HepG2 (cell line): ENCODE data around the gene DCST2. TPM values are rescaled to one million over a fixed set of nuclear protein-coding genes. Genes with fewer than 3 reads are reported as not detected.

ENCODE experiments used
- ATF1 ChIP-seq: IDR thresholded peaks from 2 replicates; pipeline ENCODE4 v1.6.1; 2016; ENCODE audit warnings: mild to moderate bottlenecking, control low read depth
- FOXK1 ChIP-seq: sonication (generic); formaldehyde crosslinking; IDR thresholded peaks from 2 replicates; pipeline ENCODE4 v1.4.0; 2020; ENCODE audit warnings: low read depth, missing genetic modification reagents, borderline replicate concordance
- HHEX ChIP-seq: IDR thresholded peaks from 2 replicates; pipeline ENCODE4 v1.6.1; 2016; ENCODE audit warnings: control low read depth
- MAX ChIP-seq: IDR thresholded peaks from 2 replicates; pipeline ENCODE4 v1.6.1; 2012; ENCODE audit warnings: inconsistent platforms
- MEF2D ChIP-seq: sonication (generic); formaldehyde crosslinking; IDR thresholded peaks from 2 replicates; pipeline ENCODE4 v1.5.1; 2020; ENCODE audit warnings: mild to moderate bottlenecking, missing genetic modification reagents
- MTA1 ChIP-seq: sonication (generic); formaldehyde crosslinking; IDR thresholded peaks from 2 replicates; pipeline ENCODE4 v1.4.0; 2020; ENCODE audit warnings: missing genetic modification reagents, mild to moderate bottlenecking, borderline replicate concordance
- NBN ChIP-seq: fragments of 450-650 bp; conservative IDR thresholded peaks from 2 replicates; pipeline ENCODE4 v1.6.1; 2017
- NR2C2 ChIP-seq: sonication (generic); formaldehyde crosslinking; IDR thresholded peaks from 2 replicates; pipeline ENCODE4 v1.4.0; 2020; ENCODE audit warnings: missing genetic modification reagents, mild to moderate bottlenecking, moderate library complexity, borderline replicate concordance
- POGZ ChIP-seq: sonication (generic); formaldehyde crosslinking; IDR thresholded peaks from 2 replicates; pipeline ENCODE4 v1.4.0; 2020; ENCODE audit warnings: mild to moderate bottlenecking, missing genetic modification reagents
- RBFOX2 ChIP-seq: fragments of 200-400 bp; formaldehyde crosslinking; IDR thresholded peaks from 2 replicates; pipeline ENCODE4 v1.6.1; 2017; ENCODE audit warnings: low read depth, mild to moderate bottlenecking, low read length
- SOX6 ChIP-seq, 2 experiments: fragments of 450-650 bp in 1 of 2; sonication (generic) in 1 of 2; formaldehyde crosslinking in 1 of 2; IDR thresholded peaks; 2 replicates each; pipeline versions ENCODE4 v1.4.0 to v1.6.1; 2017 to 2020; ENCODE audit warnings: antibody characterized with exemption in 1 of 2, mild to moderate bottlenecking in 1 of 2, missing genetic modification reagents in 1 of 2
- TBP ChIP-seq: sonication (generic); formaldehyde crosslinking; IDR thresholded peaks from 2 replicates; pipeline ENCODE4 v1.5.0; 2020; ENCODE audit warnings: missing genetic modification reagents
- TFDP2 ChIP-seq: sonication (generic); formaldehyde crosslinking; IDR thresholded peaks from 2 replicates; pipeline ENCODE4 v1.4.0; 2020; ENCODE audit warnings: missing genetic modification reagents
- ZBTB43 ChIP-seq: sonication (generic); formaldehyde crosslinking; conservative IDR thresholded peaks from 2 replicates; pipeline ENCODE4 v1.4.0; 2020; ENCODE audit warnings: missing genetic modification reagents
- ZHX1 ChIP-seq: sonication (generic); formaldehyde crosslinking; IDR thresholded peaks from 2 replicates; pipeline ENCODE4 v1.8.1; 2022; ENCODE audit warnings: low read depth, mild to moderate bottlenecking, missing genetic modification reagents
- ZNF224 ChIP-seq: sonication (generic); formaldehyde crosslinking; IDR thresholded peaks from 2 replicates; pipeline ENCODE4 v1.5.0; 2020; ENCODE audit warnings: mild to moderate bottlenecking, missing genetic modification reagents
- ZNF780A ChIP-seq: sonication (generic); formaldehyde crosslinking; IDR thresholded peaks from 2 replicates; pipeline ENCODE4 v1.8.0; 2022; ENCODE audit warnings: mild to moderate bottlenecking, missing genetic modification reagents, moderate library complexity
- ZNF839 ChIP-seq: sonication (generic); formaldehyde crosslinking; IDR thresholded peaks from 2 replicates; pipeline ENCODE4 v1.4.0; 2020; ENCODE audit warnings: missing genetic modification reagents, mild to moderate bottlenecking, borderline replicate concordance
- polyA plus RNA-seq, 8 experiments: library from polyadenylated mRNA; depleted of rRNA in 3 of 8; stranded (reverse) in 7 of 8; unstranded in 1 of 8; fragments of >200 nt; fragmentation: Illumina TruSeq in 4 of 8; extraction: Trizol in 4 of 8; gene quantifications; 2 replicates each; pipeline versions ENCODE4 v1.2.1 to v1.2.3, GENCODE V29; 2011 to 2016; ENCODE audit warnings: low read depth in 4 of 8, missing spikeins in 1 of 8, mixed read lengths in 1 of 8; ENCODE audit not compliant: insufficient read depth in 1 of 8
- total RNA-seq, 5 experiments: library from RNA; depleted of rRNA; stranded (reverse); fragments of >200 nt; fragmentation: Illumina TruSeq; extraction: Trizol; gene quantifications; 2 replicates each; pipeline ENCODE4 v1.2.3, GENCODE V29; 2016; ENCODE audit warnings: low read depth in 1 of 5
- TF ChIP-seq, protein P1 (sequence below): IDR thresholded peaks from 2 replicates; pipeline ENCODE4 v1.6.1; 2016; ENCODE audit warnings: missing biosample characterization, missing genetic modification reagents, low read depth
- TF ChIP-seq, protein P2 (sequence below): sonication (generic); formaldehyde crosslinking; IDR thresholded peaks from 2 replicates; pipeline ENCODE4 v1.4.0; 2020; ENCODE audit warnings: mild to moderate bottlenecking, missing genetic modification reagents
- TF ChIP-seq, protein P3 (sequence below): IDR thresholded peaks from 2 replicates; pipeline ENCODE4 v1.6.1; 2016; ENCODE audit warnings: missing genetic modification reagents, missing compliant biosample characterization

The DCST2 gene
- total and polyA plus RNA-seq, 2 of the 13 experiments (the other 11 are each of a cell fraction or from before 2014, with no cell fraction given) = 0.74 TPM; not detected in 1

DNA sequence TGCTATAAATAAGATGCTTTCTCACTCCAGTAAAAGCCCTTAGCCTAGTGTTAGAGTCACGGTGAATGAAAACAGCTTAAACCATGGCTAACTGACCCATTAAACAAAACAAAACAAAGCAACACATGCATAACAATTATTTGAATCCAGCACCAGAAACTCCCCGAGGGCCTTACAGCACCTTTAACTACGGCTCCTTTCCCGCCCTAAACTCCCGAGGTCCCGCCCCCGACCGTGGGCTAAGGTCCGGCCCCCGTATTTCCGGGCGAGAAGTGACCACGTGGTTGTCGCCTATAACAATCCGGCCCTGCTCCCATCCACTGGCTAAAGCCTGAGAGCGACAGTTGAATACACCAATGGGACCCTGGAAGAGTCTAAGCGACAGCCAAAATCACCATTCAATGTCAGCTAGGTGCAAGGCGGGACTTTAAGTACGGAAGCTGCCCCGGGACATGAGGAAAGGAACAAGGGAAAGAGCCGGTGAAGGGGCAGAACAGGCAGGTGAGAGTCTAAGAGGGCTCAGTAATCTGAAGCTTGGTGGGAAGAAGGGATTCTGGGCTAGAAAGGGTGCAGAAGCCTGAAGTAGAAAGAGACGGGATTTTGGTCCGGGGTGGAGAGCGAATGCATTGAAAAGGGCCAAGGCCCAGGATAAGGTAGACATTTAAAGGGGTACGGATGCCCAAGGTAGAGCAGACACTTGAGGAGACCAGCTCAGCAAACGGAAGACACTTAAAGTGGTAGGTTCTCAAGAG, 50.5 kb downstream of the DCST2 start, which contains the start of gene FLAD1 (continued):
- TF ChIP-seq, protein P1, sequence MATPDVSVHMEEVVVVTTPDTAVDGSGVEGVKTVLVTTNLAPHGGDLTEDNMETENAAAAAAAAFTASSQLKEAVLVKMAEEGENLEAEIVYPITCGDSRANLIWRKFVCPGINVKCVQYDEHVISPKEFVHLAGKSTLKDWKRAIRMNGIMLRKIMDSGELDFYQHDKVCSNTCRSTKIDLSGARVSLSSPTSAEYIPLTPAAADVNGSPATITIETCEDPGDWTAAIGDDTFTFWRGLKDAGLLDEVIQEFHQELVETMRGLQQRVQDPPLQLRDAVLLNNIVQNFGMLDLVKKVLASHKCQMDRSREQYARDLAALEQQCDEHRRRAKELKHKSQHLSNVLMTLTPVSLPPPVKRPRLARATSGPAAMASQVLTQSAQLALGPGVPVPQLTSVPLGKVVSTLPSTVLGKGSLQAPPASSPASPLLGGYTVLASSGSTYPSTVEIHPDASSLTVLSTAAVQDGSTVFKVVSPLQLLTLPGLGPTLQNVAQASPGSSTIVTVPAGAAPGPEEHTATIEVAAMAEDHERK (CRISPR knock-in tag) = 0 out of 2 replicates have a peak, but pooled peaks have one; percentile 14
- TF ChIP-seq NBN = no peak
- no peak for TF ChIP-seq ZNF780A (CRISPR knock-in tag)
- TF ChIP-seq ATF1 (CRISPR knock-in tag) = peak; percentile 83
- TF ChIP-seq NR2C2 (CRISPR knock-in tag) = peak; percentile 64; the same call in 1 of the 2 replicates
- no peak for TF ChIP-seq ZNF839 (CRISPR knock-in tag)
- peak; percentile 96 for TF ChIP-seq MAX
- peak; percentile 98 for TF ChIP-seq TFDP2
- no peak for TF ChIP-seq RBFOX2
- TF ChIP-seq ZNF224 (CRISPR knock-in tag) = 0 out of 2 replicates have a peak, but pooled peaks have one; percentile 15
- TF ChIP-seq HHEX (CRISPR knock-in tag) = no peak
- peak; percentile 55; the same call in 1 of the 2 replicates for TF ChIP-seq POGZ (CRISPR knock-in tag)
- no peak for TF ChIP-seq TBP
- TF ChIP-seq, protein P2, sequence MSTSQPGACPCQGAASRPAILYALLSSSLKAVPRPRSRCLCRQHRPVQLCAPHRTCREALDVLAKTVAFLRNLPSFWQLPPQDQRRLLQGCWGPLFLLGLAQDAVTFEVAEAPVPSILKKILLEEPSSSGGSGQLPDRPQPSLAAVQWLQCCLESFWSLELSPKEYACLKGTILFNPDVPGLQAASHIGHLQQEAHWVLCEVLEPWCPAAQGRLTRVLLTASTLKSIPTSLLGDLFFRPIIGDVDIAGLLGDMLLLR (CRISPR knock-in tag) = peak; percentile 84; the same call in 1 of the 2 replicates
- TF ChIP-seq, protein P3, sequence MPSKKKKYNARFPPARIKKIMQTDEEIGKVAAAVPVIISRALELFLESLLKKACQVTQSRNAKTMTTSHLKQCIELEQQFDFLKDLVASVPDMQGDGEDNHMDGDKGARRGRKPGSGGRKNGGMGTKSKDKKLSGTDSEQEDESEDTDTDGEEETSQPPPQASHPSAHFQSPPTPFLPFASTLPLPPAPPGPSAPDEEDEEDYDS (CRISPR knock-in tag) = peak; percentile 42; the same call in 1 of the 2 replicates
- no peak for TF ChIP-seq SOX6 (IDR thresholded peaks at IDR 0.05)
- TF ChIP-seq SOX6 (CRISPR knock-in tag; IDR thresholded peaks at IDR 0.05) = peak; percentile 75
- no peak for TF ChIP-seq ZHX1 (CRISPR knock-in tag)
- no peak for TF ChIP-seq MTA1 (CRISPR knock-in tag)
- peak; percentile 56; the same call in 1 of the 2 replicates for TF ChIP-seq ZBTB43 (CRISPR knock-in tag)
- TF ChIP-seq MEF2D (CRISPR knock-in tag) = peak; percentile 31; the same call in 1 of the 2 replicates
- peak; percentile 80 for TF ChIP-seq FOXK1
